WTC11 (cell line): Measurements from ENCODE around the gene LMCD1.

Experiments
- CREB1 ChIP-seq: sonication (generic); formaldehyde crosslinking; IDR thresholded peaks from 2 replicates; pipeline ENCODE4 v1.8.0; 2023; ENCODE audit warnings: mild to moderate bottlenecking, missing genetic modification reagents
- ELF4 ChIP-seq: sonication (generic); formaldehyde crosslinking; IDR thresholded peaks from 2 replicates; pipeline ENCODE4 v1.8.1; 2022; ENCODE audit warnings: low read depth, mild to moderate bottlenecking, moderate library complexity, missing genetic modification reagents
- MYBL2 ChIP-seq: sonication (generic); formaldehyde crosslinking; IDR thresholded peaks from 2 replicates; pipeline ENCODE4 v1.8.1; 2023; ENCODE audit warnings: mild to moderate bottlenecking, moderate library complexity, missing genetic modification reagents
- NFE2L1 ChIP-seq: sonication (generic); formaldehyde crosslinking; IDR thresholded peaks from 2 replicates; pipeline ENCODE4 v1.8.1; 2023; ENCODE audit warnings: missing genetic modification reagents
- ZBTB21 ChIP-seq: sonication (generic); formaldehyde crosslinking; IDR thresholded peaks from 2 replicates; pipeline ENCODE4 v1.8.1; 2023; ENCODE audit warnings: mild to moderate bottlenecking, missing genetic modification reagents, borderline replicate concordance
- TF ChIP-seq, protein P1 (sequence below): fragments of 200-600 bp; IDR thresholded peaks from 2 replicates; pipeline ENCODE4 v1.8.0; 2022; ENCODE audit warnings: antibody characterized with exemption
- TF ChIP-seq, protein P2 (sequence below): sonication (generic); formaldehyde crosslinking; IDR thresholded peaks from 2 replicates; pipeline ENCODE4 v1.8.1; 2023; ENCODE audit warnings: mild to moderate bottlenecking, missing genetic modification reagents, moderate library complexity
- TF ChIP-seq, protein P3 (sequence below): sonication (generic); formaldehyde crosslinking; IDR thresholded peaks from 2 replicates; pipeline ENCODE4 v1.8.1; 2022; ENCODE audit warnings: low read depth, missing genetic modification reagents, borderline replicate concordance
- TF ChIP-seq, protein P4 (sequence below): sonication (generic); formaldehyde crosslinking; IDR thresholded peaks from 2 replicates; pipeline ENCODE4 v1.8.1; 2023; ENCODE audit warnings: mild to moderate bottlenecking, missing genetic modification reagents, borderline replicate concordance

DNA sequence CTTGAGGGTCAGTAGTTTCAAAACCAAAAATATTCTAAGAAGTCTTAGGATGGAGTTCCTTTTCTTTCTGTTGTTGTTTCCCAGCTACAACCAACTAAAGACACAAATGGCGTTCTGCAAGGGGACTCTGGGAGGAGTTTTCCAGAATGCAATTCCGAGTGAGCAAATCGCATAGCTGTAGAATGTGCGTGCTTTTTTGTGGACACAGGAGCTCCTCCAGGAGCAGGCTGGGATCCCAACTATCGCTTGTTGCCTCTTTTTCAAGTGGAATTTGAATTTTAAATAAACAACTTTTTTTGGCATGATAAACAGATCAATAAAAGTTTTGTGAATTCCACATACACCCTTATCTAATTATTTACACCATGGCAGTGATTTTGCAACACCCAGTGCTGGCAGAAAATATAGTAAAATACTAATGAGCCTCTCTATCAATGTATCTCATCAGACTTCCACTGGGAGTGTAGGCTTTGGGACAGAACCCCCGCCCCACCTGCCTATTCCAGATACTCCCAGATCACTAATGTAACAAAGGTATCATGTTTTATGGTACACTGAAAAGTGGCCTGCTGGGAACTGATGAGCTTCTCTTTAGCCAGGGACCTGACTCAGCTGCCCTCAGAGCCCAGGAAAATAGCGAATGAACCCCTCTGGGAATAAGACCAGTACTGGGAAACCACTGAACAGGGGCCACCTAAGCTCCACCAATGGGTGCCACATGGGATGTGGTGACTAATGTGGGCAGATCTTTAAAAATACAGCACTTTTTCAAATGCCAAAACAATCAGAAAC lies 66.4 kb downstream of the LMCD1 start:
- TF ChIP-seq, protein P1, sequence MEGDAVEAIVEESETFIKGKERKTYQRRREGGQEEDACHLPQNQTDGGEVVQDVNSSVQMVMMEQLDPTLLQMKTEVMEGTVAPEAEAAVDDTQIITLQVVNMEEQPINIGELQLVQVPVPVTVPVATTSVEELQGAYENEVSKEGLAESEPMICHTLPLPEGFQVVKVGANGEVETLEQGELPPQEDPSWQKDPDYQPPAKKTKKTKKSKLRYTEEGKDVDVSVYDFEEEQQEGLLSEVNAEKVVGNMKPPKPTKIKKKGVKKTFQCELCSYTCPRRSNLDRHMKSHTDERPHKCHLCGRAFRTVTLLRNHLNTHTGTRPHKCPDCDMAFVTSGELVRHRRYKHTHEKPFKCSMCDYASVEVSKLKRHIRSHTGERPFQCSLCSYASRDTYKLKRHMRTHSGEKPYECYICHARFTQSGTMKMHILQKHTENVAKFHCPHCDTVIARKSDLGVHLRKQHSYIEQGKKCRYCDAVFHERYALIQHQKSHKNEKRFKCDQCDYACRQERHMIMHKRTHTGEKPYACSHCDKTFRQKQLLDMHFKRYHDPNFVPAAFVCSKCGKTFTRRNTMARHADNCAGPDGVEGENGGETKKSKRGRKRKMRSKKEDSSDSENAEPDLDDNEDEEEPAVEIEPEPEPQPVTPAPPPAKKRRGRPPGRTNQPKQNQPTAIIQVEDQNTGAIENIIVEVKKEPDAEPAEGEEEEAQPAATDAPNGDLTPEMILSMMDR = no peak
- TF ChIP-seq ELF4 (CRISPR knock-in tag) (no peak), MYBL2 (CRISPR knock-in tag) (no peak), ZBTB21 (CRISPR knock-in tag) (no peak), NFE2L1 (CRISPR knock-in tag) (no peak), CREB1 (CRISPR knock-in tag) (no peak)
- TF ChIP-seq, protein P2, sequence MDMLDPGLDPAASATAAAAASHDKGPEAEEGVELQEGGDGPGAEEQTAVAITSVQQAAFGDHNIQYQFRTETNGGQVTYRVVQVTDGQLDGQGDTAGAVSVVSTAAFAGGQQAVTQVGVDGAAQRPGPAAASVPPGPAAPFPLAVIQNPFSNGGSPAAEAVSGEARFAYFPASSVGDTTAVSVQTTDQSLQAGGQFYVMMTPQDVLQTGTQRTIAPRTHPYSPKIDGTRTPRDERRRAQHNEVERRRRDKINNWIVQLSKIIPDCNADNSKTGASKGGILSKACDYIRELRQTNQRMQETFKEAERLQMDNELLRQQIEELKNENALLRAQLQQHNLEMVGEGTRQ (CRISPR knock-in tag) = no peak
- TF ChIP-seq, protein P3, sequence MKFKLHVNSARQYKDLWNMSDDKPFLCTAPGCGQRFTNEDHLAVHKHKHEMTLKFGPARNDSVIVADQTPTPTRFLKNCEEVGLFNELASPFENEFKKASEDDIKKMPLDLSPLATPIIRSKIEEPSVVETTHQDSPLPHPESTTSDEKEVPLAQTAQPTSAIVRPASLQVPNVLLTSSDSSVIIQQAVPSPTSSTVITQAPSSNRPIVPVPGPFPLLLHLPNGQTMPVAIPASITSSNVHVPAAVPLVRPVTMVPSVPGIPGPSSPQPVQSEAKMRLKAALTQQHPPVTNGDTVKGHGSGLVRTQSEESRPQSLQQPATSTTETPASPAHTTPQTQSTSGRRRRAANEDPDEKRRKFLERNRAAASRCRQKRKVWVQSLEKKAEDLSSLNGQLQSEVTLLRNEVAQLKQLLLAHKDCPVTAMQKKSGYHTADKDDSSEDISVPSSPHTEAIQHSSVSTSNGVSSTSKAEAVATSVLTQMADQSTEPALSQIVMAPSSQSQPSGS (CRISPR knock-in tag) = no peak
- TF ChIP-seq, protein P4, sequence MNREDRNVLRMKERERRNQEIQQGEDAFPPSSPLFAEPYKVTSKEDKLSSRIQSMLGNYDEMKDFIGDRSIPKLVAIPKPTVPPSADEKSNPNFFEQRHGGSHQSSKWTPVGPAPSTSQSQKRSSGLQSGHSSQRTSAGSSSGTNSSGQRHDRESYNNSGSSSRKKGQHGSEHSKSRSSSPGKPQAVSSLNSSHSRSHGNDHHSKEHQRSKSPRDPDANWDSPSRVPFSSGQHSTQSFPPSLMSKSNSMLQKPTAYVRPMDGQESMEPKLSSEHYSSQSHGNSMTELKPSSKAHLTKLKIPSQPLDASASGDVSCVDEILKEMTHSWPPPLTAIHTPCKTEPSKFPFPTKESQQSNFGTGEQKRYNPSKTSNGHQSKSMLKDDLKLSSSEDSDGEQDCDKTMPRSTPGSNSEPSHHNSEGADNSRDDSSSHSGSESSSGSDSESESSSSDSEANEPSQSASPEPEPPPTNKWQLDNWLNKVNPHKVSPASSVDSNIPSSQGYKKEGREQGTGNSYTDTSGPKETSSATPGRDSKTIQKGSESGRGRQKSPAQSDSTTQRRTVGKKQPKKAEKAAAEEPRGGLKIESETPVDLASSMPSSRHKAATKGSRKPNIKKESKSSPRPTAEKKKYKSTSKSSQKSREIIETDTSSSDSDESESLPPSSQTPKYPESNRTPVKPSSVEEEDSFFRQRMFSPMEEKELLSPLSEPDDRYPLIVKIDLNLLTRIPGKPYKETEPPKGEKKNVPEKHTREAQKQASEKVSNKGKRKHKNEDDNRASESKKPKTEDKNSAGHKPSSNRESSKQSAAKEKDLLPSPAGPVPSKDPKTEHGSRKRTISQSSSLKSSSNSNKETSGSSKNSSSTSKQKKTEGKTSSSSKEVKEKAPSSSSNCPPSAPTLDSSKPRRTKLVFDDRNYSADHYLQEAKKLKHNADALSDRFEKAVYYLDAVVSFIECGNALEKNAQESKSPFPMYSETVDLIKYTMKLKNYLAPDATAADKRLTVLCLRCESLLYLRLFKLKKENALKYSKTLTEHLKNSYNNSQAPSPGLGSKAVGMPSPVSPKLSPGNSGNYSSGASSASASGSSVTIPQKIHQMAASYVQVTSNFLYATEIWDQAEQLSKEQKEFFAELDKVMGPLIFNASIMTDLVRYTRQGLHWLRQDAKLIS = no peak
